Measurements from ENCODE around the gene OMP. TPM values are rescaled to one million over a fixed set of nuclear protein-coding genes. Genes with fewer than 3 reads are reported as not detected.

OMP gene
- total RNA-seq (2022; extraction: Qiagen RNA extraction; ENCODE audit: low read depth), result not detected in 5 replicates

GRCh38 chr11:77102246-77103210 is at the start of gene OMP:
Gene OMP (plus strand): TSS chr11:77102840. CDS start chr11:77102840, 0 bp downstream.

GRCh38 chr11:77066229-77067042 is 36.2 kb upstream of the OMP start, which contains the start of gene CAPN5:
Gene CAPN5 (plus strand): TSS chr11:77066971. CDS start chr11:77084887, 17,916 bp downstream.

GRCh38 chr11:77127920-77128691 is 25.5 kb downstream of the OMP start, which contains the start of gene MYO7A:
Gene MYO7A (plus strand): TSS chr11:77128246. CDS start chr11:77130635, 2,389 bp downstream.

Other genes starting within 250 kb of the OMP start
- gene ACER3, start 241.9 kb upstream of the OMP start, total RNA-seq (2022; extraction: Qiagen RNA extraction; ENCODE audit: low read depth), result 12.1 to 20.9 TPM (median 17.9 TPM) in 5 replicates
- gene B3GNT6, start 68.4 kb upstream of the OMP start, total RNA-seq (2022; extraction: Qiagen RNA extraction; ENCODE audit: low read depth), result 0.21 to 0.56 TPM (median 0.42 TPM) in 5 replicates
- 5.6 to 12.4 TPM (median 8.7 TPM) in 5 replicates for gene CAPN5, start 35.9 kb upstream of the OMP start, total RNA-seq (2022; extraction: Qiagen RNA extraction; ENCODE audit: low read depth)
- 0.86 to 1.5 TPM (median 1.2 TPM) in 5 replicates for gene MYO7A, start 25.4 kb downstream of the OMP start, total RNA-seq (2022; extraction: Qiagen RNA extraction; ENCODE audit: low read depth)
- gene GDPD4, start 198.8 kb downstream of the OMP start, total RNA-seq (2022; extraction: Qiagen RNA extraction; ENCODE audit: low read depth), result not detected in 5 replicates

Measured in A549 treated with ZK216348 at 1 μM for 4 hours (cell line).